Measurements from ENCODE around the gene TFAP2A.

Gene TFAP2A

GRCh38 chr6:10395171-10395703, 19.6 kb downstream of the TFAP2A start:
- H2BK12ac ChIP-seq (ENCODE audit: low read length in 2 of 2), result no peak overlapping the region
- WGBS, result 10% methylated on average over 8 of the region's 8 CpGs
- no peak overlapping the region for H4K91ac ChIP-seq (ENCODE audit: low read length)

GRCh38 chr6:10393544-10394225, 21.2 kb downstream of the TFAP2A start:
- Histone ChIP-seq H2AFZ (ENCODE audit: low read depth, low read length) (no peak overlapping the region), H3K27ac (ENCODE audit: low read length, poor library complexity, severe bottlenecking) (no peak overlapping the region), H3K4me1 (ENCODE audit: control insufficient read depth, insufficient read depth, low read depth, low read length) (peaks cover 13% of the 10 kb centered on the region), H3K9me3 (ENCODE audit: control insufficient read depth, low read length) (peaks cover 5% of the 10 kb centered on the region), H3K18ac (ENCODE audit: low read depth in 1 of 2, low read length in 2 of 2) (no peak overlapping the region), H3K4ac (ENCODE audit: low read depth in 1 of 2, low read length in 2 of 2) (no peak overlapping the region), H2BK120ac (ENCODE audit: low read depth, low read length) (no peak overlapping the region), H2BK5ac (ENCODE audit: low read depth, low read length, poor library complexity, severe bottlenecking) (no peak overlapping the region), H3K27me3 (ENCODE audit: control insufficient read depth in 1 of 2, insufficient read depth in 1 of 2, low read length in 2 of 2) (peaks cover 83 to 92% of the 10 kb centered on the region in 2 experiments), H3K4me3 (ENCODE audit: insufficient read depth in 1 of 2, low read depth in 1 of 2, low read length in 2 of 2) (no peak overlapping the region), H3K9ac (ENCODE audit: low read length) (no peak overlapping the region), H3K14ac (ENCODE audit: low read length in 2 of 2) (no peak overlapping the region), H2BK15ac (ENCODE audit: low read depth, poor library complexity, severe bottlenecking) (no peak overlapping the region), H4K8ac (ENCODE audit: low read length) (no peak overlapping the region), H2BK12ac (ENCODE audit: low read length in 2 of 2) (no peak overlapping the region), H4K91ac (ENCODE audit: low read length) (no peak overlapping the region), H3K36me3 (ENCODE audit: control insufficient read depth in 1 of 2, insufficient read depth in 2 of 2, low read depth in 1 of 2, low read length in 2 of 2) (no peaks in the 10 kb centered on the region), H2AK5ac (ENCODE audit: low read length, severe bottlenecking) (no peak overlapping the region), H3K79me1 (replicated peaks; ENCODE audit: low read length, poor library complexity, severe bottlenecking) (no peaks in the 10 kb centered on the region), H3K4me2 (ENCODE audit: low read length, poor library complexity, severe bottlenecking) (no peak overlapping the region), H3K23ac (ENCODE audit: low read length in 2 of 2) (no peak overlapping the region)
- DNase-seq, result no peak
- 12% methylated on average over 5 of the region's 8 CpGs for WGBS

More at GRCh38 chr6:10395171-10395703, 19.6 kb downstream of the TFAP2A start:
- Histone ChIP-seq H3K27me3 (ENCODE audit: control insufficient read depth in 1 of 2, insufficient read depth in 1 of 2, low read length in 2 of 2) (peaks cover 78 to 91% of the 10 kb centered on the region in 2 experiments), H3K18ac (ENCODE audit: low read depth in 1 of 2, low read length in 2 of 2) (no peak overlapping the region), H2AFZ (ENCODE audit: low read depth, low read length) (no peak overlapping the region), H3K9ac (ENCODE audit: low read length) (no peak overlapping the region), H2BK5ac (ENCODE audit: low read depth, low read length, poor library complexity, severe bottlenecking) (no peak overlapping the region), H3K4me2 (ENCODE audit: low read length, poor library complexity, severe bottlenecking) (no peak overlapping the region), H3K14ac (ENCODE audit: low read length in 2 of 2) (no peak overlapping the region), H3K79me1 (replicated peaks; ENCODE audit: low read length, poor library complexity, severe bottlenecking) (no peaks in the 10 kb centered on the region), H3K23ac (ENCODE audit: low read length in 2 of 2) (no peak overlapping the region), H3K36me3 (ENCODE audit: control insufficient read depth in 1 of 2, insufficient read depth in 2 of 2, low read depth in 1 of 2, low read length in 2 of 2) (no peaks in the 10 kb centered on the region), H3K4me3 (ENCODE audit: insufficient read depth in 1 of 2, low read depth in 1 of 2, low read length in 2 of 2) (no peak overlapping the region), H3K27ac (ENCODE audit: low read length, poor library complexity, severe bottlenecking) (no peak overlapping the region), H4K8ac (ENCODE audit: low read length) (no peak overlapping the region), H2BK15ac (ENCODE audit: low read depth, poor library complexity, severe bottlenecking) (no peak overlapping the region), H2BK120ac (ENCODE audit: low read depth, low read length) (no peak overlapping the region), H3K4me1 (ENCODE audit: control insufficient read depth, insufficient read depth, low read depth, low read length) (peaks cover 8% of the 10 kb centered on the region), H2AK5ac (ENCODE audit: low read length, severe bottlenecking) (no peak overlapping the region), H3K4ac (ENCODE audit: low read depth in 1 of 2, low read length in 2 of 2) (no peak overlapping the region), H3K9me3 (ENCODE audit: control insufficient read depth, low read length) (no peaks in the 10 kb centered on the region)
- no peak for DNase-seq

GRCh38 chr6:10391799-10392198, 23.1 kb downstream of the TFAP2A start:
- Histone ChIP-seq H3K23ac (ENCODE audit: low read length in 2 of 2) (no peak overlapping the region), H2AFZ (ENCODE audit: low read depth, low read length) (no peak overlapping the region), H4K91ac (ENCODE audit: low read length) (no peak overlapping the region), H3K36me3 (ENCODE audit: control insufficient read depth in 1 of 2, insufficient read depth in 2 of 2, low read depth in 1 of 2, low read length in 2 of 2) (no peaks in the 10 kb centered on the region), H2BK15ac (ENCODE audit: low read depth, poor library complexity, severe bottlenecking) (no peak overlapping the region), H2BK120ac (ENCODE audit: low read depth, low read length) (no peak overlapping the region), H3K14ac (ENCODE audit: low read length in 2 of 2) (no peak overlapping the region), H2BK12ac (ENCODE audit: low read length in 2 of 2) (no peak overlapping the region), H3K4ac (ENCODE audit: low read depth in 1 of 2, low read length in 2 of 2) (no peak overlapping the region), H2AK5ac (ENCODE audit: low read length, severe bottlenecking) (no peak overlapping the region), H2BK5ac (ENCODE audit: low read depth, low read length, poor library complexity, severe bottlenecking) (no peak overlapping the region), H4K8ac (ENCODE audit: low read length) (no peak overlapping the region), H3K27me3 (ENCODE audit: control insufficient read depth in 1 of 2, insufficient read depth in 1 of 2, low read length in 2 of 2) (peaks cover 94 to 98% of the 10 kb centered on the region in 2 experiments), H3K79me1 (replicated peaks; ENCODE audit: low read length, poor library complexity, severe bottlenecking) (no peaks in the 10 kb centered on the region), H3K27ac (ENCODE audit: low read length, poor library complexity, severe bottlenecking) (no peak overlapping the region), H3K9me3 (ENCODE audit: control insufficient read depth, low read length) (peaks cover 8% of the 10 kb centered on the region), H3K4me3 (ENCODE audit: insufficient read depth in 1 of 2, low read depth in 1 of 2, low read length in 2 of 2) (no peak overlapping the region), H3K4me1 (ENCODE audit: control insufficient read depth, insufficient read depth, low read depth, low read length) (peaks cover 6% of the 10 kb centered on the region), H3K18ac (ENCODE audit: low read depth in 1 of 2, low read length in 2 of 2) (no peak overlapping the region), H3K4me2 (ENCODE audit: low read length, poor library complexity, severe bottlenecking) (no peak overlapping the region), H3K9ac (ENCODE audit: low read length) (no peak overlapping the region)
- 5% methylated on average over 9 of the region's 10 CpGs for WGBS
- DNase-seq, result no peak

GRCh38 chr6:10391299-10391630, 23.6 kb downstream of the TFAP2A start:
- no peaks in the 10 kb centered on the region for H3K36me3 ChIP-seq (ENCODE audit: control insufficient read depth in 1 of 2, insufficient read depth in 2 of 2, low read depth in 1 of 2, low read length in 2 of 2)
- no peak overlapping the region for H3K4ac ChIP-seq (ENCODE audit: low read depth in 1 of 2, low read length in 2 of 2)
- H3K4me3 ChIP-seq (ENCODE audit: insufficient read depth in 1 of 2, low read depth in 1 of 2, low read length in 2 of 2), result no peak overlapping the region
- no peak overlapping the region for H3K18ac ChIP-seq (ENCODE audit: low read depth in 1 of 2, low read length in 2 of 2)
- H3K4me1 ChIP-seq (ENCODE audit: control insufficient read depth, insufficient read depth, low read depth, low read length), result peaks cover 6% of the 10 kb centered on the region
- H2AFZ ChIP-seq (ENCODE audit: low read depth, low read length), result no peak overlapping the region
- no peak overlapping the region for H3K9ac ChIP-seq (ENCODE audit: low read length)
- H3K9me3 ChIP-seq (ENCODE audit: control insufficient read depth, low read length), result peaks cover 8% of the 10 kb centered on the region
- no peak for DNase-seq
- H2BK15ac ChIP-seq (ENCODE audit: low read depth, poor library complexity, severe bottlenecking), result peak overlapping the region; percentile 28
- no peak overlapping the region for H2AK5ac ChIP-seq (ENCODE audit: low read length, severe bottlenecking)
- no peak overlapping the region for H2BK5ac ChIP-seq (ENCODE audit: low read depth, low read length, poor library complexity, severe bottlenecking)
- H3K27ac ChIP-seq (ENCODE audit: low read length, poor library complexity, severe bottlenecking), result no peak overlapping the region
- WGBS, result 0% methylated on average over 7 of the region's 10 CpGs
- no peak overlapping the region for H3K4me2 ChIP-seq (ENCODE audit: low read length, poor library complexity, severe bottlenecking)
- H3K14ac ChIP-seq (ENCODE audit: low read length in 2 of 2), result no peak overlapping the region
- H3K79me1 ChIP-seq (replicated peaks; ENCODE audit: low read length, poor library complexity, severe bottlenecking), result no peaks in the 10 kb centered on the region
- no peak overlapping the region for H3K23ac ChIP-seq (ENCODE audit: low read length in 2 of 2)
- H4K8ac ChIP-seq (ENCODE audit: low read length), result no peak overlapping the region
- peaks cover 97 to 100% of the 10 kb centered on the region in 2 experiments for H3K27me3 ChIP-seq (ENCODE audit: control insufficient read depth in 1 of 2, insufficient read depth in 1 of 2, low read length in 2 of 2)
- no peak overlapping the region for H2BK12ac ChIP-seq (ENCODE audit: low read length in 2 of 2)
- no peak overlapping the region for H2BK120ac ChIP-seq (ENCODE audit: low read depth, low read length)
- H4K91ac ChIP-seq (ENCODE audit: low read length), result no peak overlapping the region

All from mesenchymal stem cell (in vitro differentiated cells and primary cell).